Astrocyte of the hippocampus (primary cell): ENCODE data around the gene YARS2.
"Not testable (repeated sequence)": the region's sequence is repeated elsewhere in the genome, so short reads cannot be mapped to it uniquely, and the experiment has no call there.

ENCODE experiments used
- DNase-seq: peaks from one replicate; pipeline ENCODE4 v3.0.0; 2011; ENCODE audit warnings: low read depth, low spot score

Gene YARS2

DNA sequence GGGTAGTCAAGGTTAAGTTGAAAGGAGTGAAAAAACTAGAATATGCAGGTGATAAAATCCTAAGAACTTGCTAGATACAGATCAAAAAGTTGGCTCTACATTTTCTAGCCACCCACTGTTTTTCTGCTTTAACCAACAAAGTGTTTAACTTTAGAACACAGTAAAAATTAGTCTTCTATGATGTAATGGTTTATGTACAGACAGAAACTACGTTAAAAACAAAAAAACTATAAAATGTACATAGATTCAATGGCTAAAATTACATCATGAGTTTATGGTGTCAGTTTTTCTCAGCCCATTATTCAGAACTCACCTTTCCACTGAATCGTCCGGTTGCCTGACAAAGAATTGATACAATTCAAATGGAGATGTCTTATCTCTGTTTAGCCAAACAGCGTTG lies 2.1 kb downstream of the YARS2 start:
- no peak for DNase-seq

DNA sequence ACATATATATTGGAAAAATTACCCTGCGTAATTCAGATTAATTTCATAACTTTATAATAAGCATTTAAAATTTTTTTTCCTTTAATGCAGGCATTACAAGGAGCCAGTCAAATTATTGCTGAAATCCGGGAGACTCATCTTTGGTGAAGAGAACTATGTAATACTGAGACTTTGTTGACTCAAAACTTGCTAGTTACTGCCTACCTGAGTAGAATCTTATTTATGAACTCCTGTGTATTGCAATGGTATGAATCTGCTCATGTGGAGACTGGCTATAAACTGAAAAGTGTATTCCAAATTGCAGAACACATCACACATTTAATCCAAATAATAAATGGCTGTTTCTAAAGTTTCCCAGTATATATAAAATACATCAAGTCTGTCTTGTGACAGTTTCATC lies 12.4 kb downstream of the YARS2 start:
- DNase-seq = no peak

- DNase-seq = no peak
These were observed 13.6 kb downstream of the YARS2 start for GRCh38 chr12:32742133-32742532.

GRCh38 chr12:32739279-32739678 lies 16.4 kb downstream of the YARS2 start:
- no peak for DNase-seq

DNA sequence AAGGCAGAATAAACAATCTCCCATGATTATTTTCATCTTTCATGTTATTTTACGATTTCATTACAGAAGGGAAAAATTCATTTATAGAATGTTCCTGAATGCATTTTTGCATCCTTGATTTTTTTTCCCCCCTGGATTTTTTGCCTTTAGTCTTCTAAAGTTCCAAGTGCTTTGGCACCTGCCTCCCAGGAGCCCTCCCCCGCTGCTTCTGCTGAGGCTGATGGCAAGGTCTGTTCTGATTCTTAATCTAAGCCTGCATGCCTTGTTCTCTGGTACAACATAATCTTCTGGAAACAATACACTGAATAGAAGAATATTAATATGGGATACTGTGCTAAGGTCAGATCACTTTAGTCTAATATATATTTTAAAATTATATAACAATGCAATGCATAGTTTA lies 18.0 kb downstream of the YARS2 start:
- DNase-seq = no peak

DNA sequence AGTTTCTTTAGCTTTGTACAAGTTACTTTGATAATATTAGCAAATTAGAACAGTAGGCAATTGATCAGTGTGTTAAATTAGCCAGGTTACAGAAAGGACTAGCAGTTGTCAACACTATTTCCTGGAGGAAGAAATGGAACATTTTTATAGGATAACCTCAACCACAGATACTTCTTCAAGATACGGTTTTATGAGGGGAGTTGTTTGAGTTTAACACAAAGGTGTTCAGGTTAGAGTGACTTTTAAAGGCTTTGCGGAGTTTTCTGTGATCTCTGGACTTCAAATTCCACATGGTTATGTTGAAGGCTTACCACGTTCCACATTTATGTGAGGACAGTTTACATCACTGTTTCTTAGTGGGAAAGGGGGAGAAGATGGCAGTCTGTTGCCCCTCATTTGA lies 19.3 kb downstream of the YARS2 start:
- DNase-seq = no peak

- no peak for DNase-seq
These were observed 20.7 kb downstream of the YARS2 start for GRCh38 chr12:32734952-32735351.

GRCh38 chr12:32727237-32727636 lies 28.5 kb downstream of the YARS2 start:
- no peak for DNase-seq

- no peak for DNase-seq
These were observed 29.4 kb downstream of the YARS2 start for GRCh38 chr12:32726286-32726685.

DNA sequence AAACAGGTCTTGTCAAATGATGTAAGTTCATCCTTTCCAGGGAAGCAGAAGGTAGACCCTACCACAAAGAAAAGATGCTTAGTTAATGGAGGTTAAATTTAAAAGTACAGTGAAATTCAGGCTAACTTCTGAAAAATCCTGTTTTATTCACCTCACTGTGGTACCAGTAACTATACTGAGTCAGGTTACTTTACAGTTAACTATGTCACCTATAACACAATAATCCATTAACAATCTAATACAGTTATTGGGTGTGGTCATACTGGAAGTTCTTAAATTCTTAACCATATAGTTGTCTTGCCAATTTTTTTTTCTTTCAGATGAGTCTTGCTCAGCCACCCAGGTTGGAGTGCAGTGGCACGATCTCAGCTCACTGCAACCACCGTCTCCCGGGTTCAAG lies 30.4 kb downstream of the YARS2 start:
- not testable (repeated sequence) for DNase-seq

DNA sequence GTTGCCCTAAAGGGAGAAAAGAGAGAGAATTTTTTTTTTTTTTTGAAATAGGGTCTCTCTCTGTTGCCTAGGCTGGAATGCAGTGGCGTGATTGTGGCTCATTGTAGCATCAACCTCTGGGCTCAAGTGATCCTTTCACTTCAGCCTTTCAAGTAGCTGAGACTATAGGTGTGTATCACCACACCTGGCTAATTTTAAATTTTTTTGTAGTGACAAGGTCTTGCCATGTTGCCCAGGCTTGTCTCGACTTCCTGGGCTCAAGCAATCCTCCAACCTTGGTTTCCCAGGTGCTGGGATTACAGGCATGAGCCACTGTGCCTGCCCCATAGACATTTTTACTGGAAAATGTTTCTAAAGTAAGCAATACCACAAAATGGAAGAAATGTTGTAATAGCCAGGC lies 36.8 kb downstream of the YARS2 start:
- no peak for DNase-seq

- DNase-seq = no peak
These were observed 40.9 kb downstream of the YARS2 start for GRCh38 chr12:32714772-32715171.

GRCh38 chr12:32708926-32709325 lies 46.8 kb downstream of the YARS2 start:
- DNase-seq = no peak

DNA sequence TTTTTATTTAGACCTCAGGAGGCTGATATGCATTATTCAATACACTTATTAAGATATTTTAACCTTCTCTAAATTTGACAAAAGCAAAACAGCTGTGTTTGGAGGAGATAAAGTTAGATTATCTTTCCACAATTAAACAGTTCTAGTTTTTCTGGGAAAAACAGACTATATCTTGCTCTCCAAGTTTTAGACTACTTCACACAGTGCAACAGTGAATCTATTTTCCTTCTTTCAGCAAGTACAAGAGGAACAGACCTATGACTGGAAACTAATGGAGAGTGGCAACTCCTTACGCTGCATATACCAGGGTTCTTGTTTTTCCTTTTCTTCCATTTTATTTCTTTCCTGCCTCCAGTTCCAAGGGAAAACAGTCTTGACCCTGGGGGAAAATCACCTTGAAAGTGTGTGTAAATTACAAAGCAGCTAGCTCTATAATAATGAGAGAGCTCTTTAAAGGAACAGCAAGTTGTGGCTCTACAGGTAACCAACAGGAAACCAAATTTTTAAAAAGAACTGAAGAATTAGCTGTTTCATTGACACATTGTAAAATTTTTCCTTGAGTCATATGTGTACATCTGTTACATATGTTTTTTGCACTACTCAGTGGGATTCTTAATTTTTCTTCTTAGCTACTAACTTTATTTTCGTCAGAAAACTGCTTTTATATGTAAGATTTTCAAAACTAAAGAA lies 49.2 kb downstream of the YARS2 start:
- no peak for DNase-seq

DNA sequence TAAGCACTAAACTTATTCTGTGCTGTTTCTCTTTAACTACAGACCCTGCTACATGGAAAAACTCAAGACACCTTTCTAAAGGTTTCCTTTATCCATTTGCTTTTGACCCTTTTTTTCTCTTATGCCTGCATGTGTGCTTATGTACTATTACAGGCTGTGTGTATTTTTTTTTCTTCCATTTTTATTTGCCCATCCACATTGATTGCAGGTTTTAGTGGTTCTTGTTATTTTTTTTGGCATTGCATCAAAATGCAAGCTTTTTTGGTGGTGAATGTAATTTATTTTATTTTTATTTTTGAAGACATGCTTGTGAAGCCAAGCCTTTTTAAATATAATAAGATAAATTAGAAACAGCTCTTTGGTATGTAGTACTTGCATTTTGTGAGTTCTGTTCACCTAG lies 49.9 kb downstream of the YARS2 start:
- DNase-seq = no peak

DNA sequence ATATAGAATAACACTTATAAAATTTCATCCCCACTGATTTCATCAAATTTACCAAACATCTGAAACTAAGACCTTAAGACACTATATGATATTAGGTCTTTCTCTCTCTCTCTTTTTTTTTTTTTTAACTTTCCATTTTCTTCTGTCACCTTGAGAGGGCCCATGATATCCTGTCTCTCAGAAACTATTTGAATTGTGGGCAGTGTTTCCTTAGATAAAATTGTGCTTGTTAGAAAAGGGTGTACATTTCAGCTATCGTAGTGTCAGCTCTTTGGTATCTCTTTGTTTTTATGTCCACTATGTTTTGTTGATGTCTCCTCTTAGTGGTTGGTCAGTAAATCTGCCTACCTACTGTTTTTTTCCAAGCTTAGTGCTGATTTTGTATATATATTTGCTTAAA lies 52.8 kb downstream of the YARS2 start:
- DNase-seq = no peak

DNA sequence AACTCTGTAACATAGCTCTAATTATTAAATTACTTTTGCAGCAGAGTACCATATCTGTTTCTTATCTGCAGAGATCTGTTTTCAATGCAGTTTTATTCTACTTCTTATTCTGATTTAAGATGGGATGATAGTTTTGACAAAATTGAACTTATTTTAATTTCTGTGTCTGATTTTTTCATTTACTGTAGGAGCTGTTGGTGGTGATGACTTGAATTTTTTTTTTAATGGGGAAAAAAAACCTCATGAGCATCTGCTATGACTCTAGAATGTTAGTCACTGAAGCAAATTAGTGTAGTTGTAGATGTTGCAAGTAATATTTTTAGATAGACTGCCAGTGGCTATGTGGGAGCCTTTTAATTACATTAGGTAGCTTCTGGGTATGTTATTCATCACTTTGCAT lies 53.2 kb downstream of the YARS2 start:
- DNase-seq = no peak

DNA sequence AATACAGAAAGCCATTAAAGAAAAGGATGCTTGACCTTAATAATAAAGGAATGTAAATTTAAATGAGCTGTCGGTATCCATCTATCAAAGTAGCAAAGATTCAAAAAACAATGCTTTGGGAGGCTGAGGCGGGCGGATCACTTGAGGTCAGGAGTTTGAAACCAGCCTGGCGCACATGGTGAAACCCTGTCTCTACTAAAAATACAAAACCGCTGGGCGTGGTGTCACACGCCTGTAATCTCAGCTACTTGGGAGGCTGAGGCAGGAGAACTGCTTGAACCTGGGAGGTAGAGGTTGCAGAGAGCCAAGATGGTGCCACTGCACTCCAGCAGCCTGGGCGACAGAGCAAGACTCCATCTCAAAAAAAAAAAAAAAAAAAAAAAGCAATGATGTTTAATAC lies 56.3 kb downstream of the YARS2 start:
- DNase-seq = not testable (repeated sequence)

DNA sequence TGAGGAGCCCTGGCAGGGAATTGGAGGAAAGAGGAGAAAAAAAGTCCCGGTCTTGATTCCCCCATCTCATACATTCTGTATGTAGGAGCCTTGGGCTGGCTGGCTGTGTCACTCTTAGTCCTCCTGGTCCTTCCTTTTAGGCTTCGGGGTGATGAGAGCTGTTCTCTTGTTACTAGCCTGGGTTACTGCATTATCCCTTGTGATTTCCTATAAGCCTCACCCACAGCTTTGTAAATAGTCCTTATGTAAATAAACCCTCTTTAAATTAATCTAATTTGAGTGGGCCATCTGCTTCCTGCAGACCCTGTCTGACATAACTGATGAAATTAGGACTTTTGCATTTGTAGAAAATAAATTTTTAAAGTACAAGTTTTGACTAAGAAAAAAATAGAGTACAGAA lies 57.4 kb downstream of the YARS2 start:
- DNase-seq = no peak

DNA sequence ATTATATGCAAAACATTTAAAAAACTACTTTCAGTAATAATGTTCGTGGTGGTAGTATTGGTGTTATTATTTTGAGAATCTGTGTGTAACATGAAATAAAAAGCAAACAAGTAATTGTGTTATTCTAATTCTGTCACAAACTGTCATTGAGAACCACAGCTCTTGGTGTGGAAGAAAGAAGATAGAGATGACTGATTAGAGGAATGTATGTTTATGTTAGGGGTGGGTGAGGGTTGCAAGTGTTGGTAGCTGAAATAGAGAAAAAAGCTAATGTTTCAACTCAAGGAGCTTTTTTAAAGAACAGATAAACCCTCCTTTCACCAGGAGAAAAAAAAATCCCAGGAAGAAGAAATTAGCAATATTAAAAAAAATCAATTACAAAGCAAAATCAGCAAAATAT lies 58.3 kb downstream of the YARS2 start:
- DNase-seq = no peak
